Activated B cell treated with CpG ODN at 0.5 μM for 24 hours (primary cell): ENCODE measurements around the gene DYDC2. TPM values are rescaled to one million over a fixed set of nuclear protein-coding genes. Genes with fewer than 3 reads are reported as not detected.

Source experiments
- ATAC-seq: fragments of 200-7000 bp; cut with Tn5 transposase; one replicate; pipeline ENCODE4 v1.10.0; 2021; ENCODE audit warnings: low read depth, mild to moderate bottlenecking, moderate library complexity
- CTCF ChIA-PET: fragments of 350-600 bp; sonication (Branson Sonifier 250); formaldehyde crosslinking; loops from one replicate; lab custom pipeline; 2021; ENCODE audit warnings: antibody characterized with exemption; lab: Charles Lee
- POLR2A ChIA-PET: fragments of 350-600 bp; sonication (Branson Sonifier 250); formaldehyde crosslinking; loops from one replicate; lab custom pipeline; 2021; ENCODE audit warnings: antibody characterized with exemption; lab: Charles Lee
- DNase-seq: peaks from one replicate; pipeline ENCODE4 v3.0.0; 2022
- H3K27ac Mint-ChIP-seq: one replicate; pipeline ENCODE4 v1.8.0; 2020; ENCODE audit warnings: mixed read lengths
- H3K27me3 Mint-ChIP-seq: one replicate; pipeline ENCODE4 v1.8.0; 2021; ENCODE audit warnings: mixed read lengths
- H3K36me3 Mint-ChIP-seq: one replicate; pipeline ENCODE4 v1.8.0; 2021; ENCODE audit warnings: low read depth, mixed read lengths
- H3K4me1 Mint-ChIP-seq: one replicate; pipeline ENCODE4 v1.8.0; 2021; ENCODE audit warnings: mixed read lengths
- H3K4me3 Mint-ChIP-seq: one replicate; pipeline ENCODE4 v1.8.0; 2020; ENCODE audit warnings: mild to moderate bottlenecking, mixed read lengths
- H3K9me3 Mint-ChIP-seq: one replicate; pipeline ENCODE4 v1.8.0; 2020; ENCODE audit warnings: mixed read lengths
- CTCF ChIP-seq: fragments of 200-600 bp; IDR thresholded peaks from one replicate; pipeline ENCODE4 v1.8.0; 2022; ENCODE audit warnings: antibody characterized with exemption, mild to moderate bottlenecking
- intact Hi-C: fragments of 100-400 bp; cut with micrococcal nuclease; formaldehyde crosslinking; loops from one replicate; pipeline ENCODE4 v1.15.1; 2024
- total RNA-seq: library from RNA; stranded (reverse); gene quantifications from 2 replicates; pipeline ENCODE4 v1.2.3, GENCODE V29; 2022

Gene DYDC2
- total RNA-seq, 1 donor from 2014 or later, result not detected

- POLR2A ChIA-PET, result no interaction called here
- CTCF ChIA-PET, result interaction anchor here (2.3 kb wide), 1 partner anchor 95 kb away, joined by 7 read pairs; no protein-coding TSS in a partner anchor
- Mint-ChIP-seq H3K27ac (no peak overlapping the region), H3K4me1 (peaks cover 12% of the 10 kb centered on the region), H3K27me3 (peaks cover 2% of the 10 kb centered on the region), H3K36me3 (no peaks in the 10 kb centered on the region), H3K9me3 (no peaks in the 10 kb centered on the region), H3K4me3 (no peak overlapping the region)
- ATAC-seq (no peak), DNase-seq (no peak)
- TF ChIP-seq CTCF, result no peak
- intact Hi-C loops, result no loop called here
Measured at GRCh38 chr10:80410578-80411145, 54.1 kb downstream of the DYDC2 start.

GRCh38 chr10:80411267-80411668 lies 54.7 kb downstream of the DYDC2 start:
- H3K36me3 Mint-ChIP-seq, result no peaks in the 10 kb centered on the region
- DNase-seq (no peak), ATAC-seq (no peak)
- POLR2A ChIA-PET, result no interaction called here
- no peak for TF ChIP-seq CTCF
- H3K9me3 Mint-ChIP-seq, result no peaks in the 10 kb centered on the region
- no peak overlapping the region for H3K27ac Mint-ChIP-seq
- H3K27me3 Mint-ChIP-seq, result peaks cover 2% of the 10 kb centered on the region
- no peak overlapping the region for H3K4me3 Mint-ChIP-seq
- intact Hi-C loops, result no loop called here
- peaks cover 12% of the 10 kb centered on the region for H3K4me1 Mint-ChIP-seq
- CTCF ChIA-PET, result interaction anchor here (2.3 kb wide), 1 partner anchor 94 kb away, joined by 7 read pairs; no protein-coding TSS in a partner anchor

- no peaks in the 10 kb centered on the region for H3K9me3 Mint-ChIP-seq
- CTCF ChIA-PET, result no interaction called here
- TF ChIP-seq CTCF, result no peak
- DNase-seq (no peak), ATAC-seq (no peak)
- POLR2A ChIA-PET, result no interaction called here
- no peaks in the 10 kb centered on the region for H3K36me3 Mint-ChIP-seq
- peaks cover 2% of the 10 kb centered on the region for H3K27me3 Mint-ChIP-seq
- H3K27ac Mint-ChIP-seq, result no peak overlapping the region
- H3K4me3 Mint-ChIP-seq, result no peak overlapping the region
- peaks cover 12% of the 10 kb centered on the region for H3K4me1 Mint-ChIP-seq
- intact Hi-C loops, result no loop called here
Measured at GRCh38 chr10:80411681-80412220, 55.2 kb downstream of the DYDC2 start.

- ChIA-PET POLR2A (no interaction called here), CTCF (no interaction called here)
- Mint-ChIP-seq H3K9me3 (no peaks in the 10 kb centered on the region), H3K4me1 (peaks cover 11% of the 10 kb centered on the region), H3K4me3 (no peak overlapping the region), H3K36me3 (no peaks in the 10 kb centered on the region), H3K27ac (no peak overlapping the region), H3K27me3 (peaks cover 2% of the 10 kb centered on the region)
- no peak for TF ChIP-seq CTCF
- intact Hi-C loops, result no loop called here
- DNase-seq (no peak), ATAC-seq (no peak)
Measured at GRCh38 chr10:80412486-80412885, 55.9 kb downstream of the DYDC2 start.

- CTCF ChIA-PET, result interaction anchor here (0.9 kb wide), 1 partner anchor 36 kb away, joined by 3 read pairs; no protein-coding TSS in a partner anchor
Measured at GRCh38 chr10:80413271-80413996, 56.9 kb downstream of the DYDC2 start.

More at GRCh38 chr10:80413271-80413996, 56.9 kb downstream of the DYDC2 start:
- peaks cover 5% of the 10 kb centered on the region for H3K4me1 Mint-ChIP-seq
- H3K27ac Mint-ChIP-seq, result no peak overlapping the region
- H3K36me3 Mint-ChIP-seq, result no peaks in the 10 kb centered on the region
- no peak overlapping the region for H3K4me3 Mint-ChIP-seq
- no peak for TF ChIP-seq CTCF
- DNase-seq, result no peak
- intact Hi-C loops, result no loop called here
- ATAC-seq, result no peak
- H3K9me3 Mint-ChIP-seq, result no peaks in the 10 kb centered on the region
- POLR2A ChIA-PET, result no interaction called here
- H3K27me3 Mint-ChIP-seq, result no peaks in the 10 kb centered on the region
